NT2/D1 (cell line): Measurements from ENCODE around the gene ZFP36L1.
"Not testable (repeated sequence)": the region's sequence is repeated elsewhere in the genome, so short reads cannot be mapped to it uniquely, and the experiment has no call there.

ENCODE experiments used
- DNase-seq: peaks from one replicate; pipeline ENCODE4 v3.0.0-alpha.2; 2011; ENCODE audit warnings: low read depth, low spot score
- H3K27me3 ChIP-seq: 2 replicates; pipeline ENCODE4 v1.6.0; 2011; ENCODE audit warnings: mild to moderate bottlenecking; ENCODE audit not compliant: insufficient read length, insufficient read depth
- H3K36me3 ChIP-seq: 2 replicates; pipeline ENCODE4 v1.6.1; 2011; ENCODE audit warnings: mild to moderate bottlenecking, low read length, mixed read lengths; ENCODE audit not compliant: insufficient read depth, insufficient read length
- H3K4me1 ChIP-seq: 2 replicates; pipeline ENCODE4 v1.5.1; 2011; ENCODE audit not compliant: insufficient read depth, insufficient read length
- H3K4me3 ChIP-seq: 2 replicates; pipeline ENCODE4 v1.5.1; 2011; ENCODE audit warnings: low read depth; ENCODE audit not compliant: insufficient read length
- H3K9ac ChIP-seq: 2 replicates; pipeline ENCODE4 v1.6.0; 2011; ENCODE audit warnings: low read depth; ENCODE audit not compliant: insufficient read length
- H3K9me3 ChIP-seq: 2 replicates; pipeline ENCODE4 v1.5.1; 2011; ENCODE audit warnings: mild to moderate bottlenecking, low read length; ENCODE audit not compliant: insufficient read depth
- SUZ12 ChIP-seq: IDR thresholded peaks from 2 replicates; pipeline ENCODE4 v1.6.1; 2011; ENCODE audit not compliant: insufficient read length, insufficient read depth; ENCODE audit errors: extremely low read depth
- YY1 ChIP-seq: IDR thresholded peaks from 2 replicates; pipeline ENCODE4 v1.6.1; 2011; ENCODE audit not compliant: insufficient read length, insufficient read depth
- ZNF274 ChIP-seq: IDR thresholded peaks from 2 replicates; pipeline ENCODE4 v1.6.1; 2011; ENCODE audit warnings: mild to moderate bottlenecking, low read depth, low read length

Gene ZFP36L1

DNA sequence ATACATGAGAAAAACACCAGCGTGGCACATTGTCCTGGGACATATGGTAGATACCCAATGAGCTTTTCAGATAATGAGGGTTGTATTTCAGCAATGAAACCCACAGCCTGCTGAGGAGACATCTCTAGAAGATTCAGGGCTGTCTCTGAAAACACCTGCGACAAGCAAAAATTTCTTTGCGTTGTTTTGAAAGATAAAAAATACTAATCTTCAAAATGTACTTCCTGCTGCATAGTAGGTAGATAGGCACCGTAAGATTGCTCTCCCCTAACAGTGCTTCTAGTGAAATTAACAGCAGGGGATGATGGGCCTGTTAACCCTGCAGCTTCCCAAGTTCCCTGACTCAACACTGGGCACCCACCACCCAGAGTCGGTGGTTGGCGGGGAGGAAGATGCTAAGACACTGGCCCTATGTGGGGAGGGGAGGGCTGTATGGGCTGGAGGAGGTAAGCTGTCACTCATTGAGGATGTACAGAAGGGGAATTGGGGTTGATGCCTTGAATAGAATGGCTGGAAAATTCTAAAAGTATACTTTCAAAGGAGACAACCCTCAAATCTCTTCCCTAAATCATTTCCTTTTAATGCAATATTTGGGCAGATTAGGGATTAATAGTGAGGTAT lies 20.0 kb downstream of the ZFP36L1 start:
- TF ChIP-seq ZNF274 (no peak), SUZ12 (no peak), YY1 (no peak)
- H3K9ac ChIP-seq: no peak overlapping the region
- H3K9me3 ChIP-seq: peaks cover 13% of the 10 kb centered on the region; the same call in 1 of the 2 replicates
- H3K36me3 ChIP-seq: no peaks in the 10 kb centered on the region
- no peak overlapping the region for H3K4me3 ChIP-seq
- no peaks in the 10 kb centered on the region for H3K27me3 ChIP-seq
- DNase-seq: no peak
- H3K4me1 ChIP-seq: no peaks in the 10 kb centered on the region

DNA sequence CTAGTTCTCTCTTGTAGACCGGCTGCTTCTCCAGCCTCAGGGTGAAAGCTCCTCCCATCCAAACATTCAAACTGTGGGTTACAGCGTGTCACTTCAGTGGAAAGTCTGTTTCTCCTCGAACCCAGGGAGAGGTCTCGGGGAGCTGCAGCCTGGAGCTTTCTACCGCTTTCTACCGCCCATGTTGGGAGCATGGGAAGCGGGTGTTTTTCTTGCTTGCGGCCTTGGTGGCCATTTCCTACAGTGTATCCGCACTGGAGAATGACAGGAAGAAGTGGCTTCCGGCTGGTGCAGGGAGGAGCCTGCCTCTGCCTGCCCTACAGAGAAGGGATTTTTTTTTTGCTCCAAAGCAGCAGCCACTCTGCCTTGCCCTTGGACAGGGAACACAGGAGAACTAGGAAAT lies 21.2 kb downstream of the ZFP36L1 start:
- TF ChIP-seq SUZ12 (no peak), ZNF274 (no peak), YY1 (no peak)
- Histone ChIP-seq H3K4me3 (no peak overlapping the region), H3K4me1 (no peaks in the 10 kb centered on the region), H3K27me3 (no peaks in the 10 kb centered on the region), H3K9ac (no peak overlapping the region), H3K36me3 (no peaks in the 10 kb centered on the region), H3K9me3 (peaks cover 13% of the 10 kb centered on the region; the same call in 1 of the 2 replicates)
- no peak for DNase-seq

DNA sequence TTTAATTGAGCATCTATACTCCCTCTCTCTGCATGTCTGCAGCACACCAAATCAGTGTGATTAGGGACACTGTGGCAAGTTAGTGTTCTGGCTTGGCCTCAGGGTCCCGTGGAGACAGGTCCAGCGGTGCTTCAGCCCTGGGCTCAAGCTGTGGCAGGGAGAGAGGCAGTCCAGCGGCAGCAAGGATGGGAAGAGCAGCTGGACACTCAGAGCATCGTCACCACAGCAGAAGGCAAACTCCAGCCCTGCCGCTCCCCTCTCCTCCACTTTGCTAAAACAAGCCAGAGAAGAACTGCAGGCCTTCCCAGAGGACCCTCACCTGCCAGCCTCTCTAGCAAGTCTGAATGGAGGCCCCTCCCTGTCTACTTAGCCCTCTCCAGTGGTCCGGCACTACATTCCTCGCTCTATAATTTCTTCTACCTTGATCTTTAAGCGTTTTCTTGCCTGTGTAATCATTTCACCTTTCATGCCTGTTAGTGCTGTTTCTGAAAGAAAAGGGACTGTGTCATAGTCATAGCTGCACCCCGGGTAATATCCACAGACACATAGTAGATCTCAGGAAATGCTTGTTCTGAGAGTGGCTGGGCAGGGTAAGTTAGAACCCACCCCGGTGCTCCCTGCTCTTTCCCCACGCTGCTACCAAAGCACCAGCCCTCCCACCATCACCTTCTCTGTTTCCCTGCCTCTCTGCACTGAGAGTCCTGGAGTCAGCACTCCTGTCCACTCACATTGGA lies 22.1 kb downstream of the ZFP36L1 start:
- H3K4me3 ChIP-seq: no peak overlapping the region
- H3K9me3 ChIP-seq: peaks cover 12% of the 10 kb centered on the region; the same call in 1 of the 2 replicates
- TF ChIP-seq SUZ12: no peak
- no peak for TF ChIP-seq ZNF274
- no peak for TF ChIP-seq YY1
- H3K4me1 ChIP-seq: no peaks in the 10 kb centered on the region
- H3K36me3 ChIP-seq: no peaks in the 10 kb centered on the region
- H3K9ac ChIP-seq: no peak overlapping the region
- no peak for DNase-seq
- H3K27me3 ChIP-seq: no peaks in the 10 kb centered on the region

DNA sequence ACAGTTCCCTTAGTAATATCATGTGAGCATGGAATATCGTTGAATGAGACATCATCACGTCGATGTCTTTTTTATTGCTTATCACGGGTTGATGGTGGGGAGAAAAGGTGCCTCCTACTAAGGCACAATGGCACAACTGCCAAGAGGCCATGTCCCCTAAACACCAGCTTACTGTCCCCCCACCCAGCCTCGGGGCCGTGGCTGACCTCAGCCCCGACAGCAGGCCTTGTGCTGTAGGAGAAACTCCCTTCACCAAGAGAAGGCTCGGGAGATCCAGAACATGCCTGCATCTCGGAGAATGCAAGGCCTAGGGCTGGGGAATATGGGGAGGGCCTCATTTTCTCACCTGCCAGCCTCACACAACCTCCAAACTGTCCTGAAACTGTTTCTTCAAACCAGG lies 22.8 kb downstream of the ZFP36L1 start:
- Histone ChIP-seq H3K4me1 (no peaks in the 10 kb centered on the region), H3K9ac (no peak overlapping the region), H3K27me3 (no peaks in the 10 kb centered on the region), H3K4me3 (no peak overlapping the region), H3K36me3 (no peaks in the 10 kb centered on the region), H3K9me3 (peaks cover 5% of the 10 kb centered on the region; the same call in 1 of the 2 replicates)
- DNase-seq: no peak
- no peak for TF ChIP-seq YY1
- TF ChIP-seq ZNF274: no peak
- no peak for TF ChIP-seq SUZ12

DNA sequence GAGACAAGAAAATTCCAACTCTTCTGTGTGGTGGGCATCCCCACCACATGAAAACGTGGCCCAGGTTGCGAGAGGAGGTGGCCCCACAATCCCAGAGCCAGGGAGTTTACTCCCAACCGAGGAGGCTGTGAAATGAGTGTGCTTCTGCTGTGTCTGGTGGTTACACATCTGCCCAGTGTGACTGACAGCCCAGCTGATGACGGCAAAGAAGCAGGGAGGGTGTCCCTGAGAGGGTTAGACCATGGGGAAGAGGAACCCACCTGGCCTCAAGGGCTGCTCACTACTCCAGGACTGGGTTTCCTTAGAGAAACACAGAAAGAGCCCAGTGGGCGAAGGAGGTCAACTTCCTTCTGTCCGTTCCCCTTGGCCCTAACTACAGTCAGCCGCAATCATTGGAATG lies 24.6 kb downstream of the ZFP36L1 start:
- no peaks in the 10 kb centered on the region for H3K9me3 ChIP-seq
- peaks cover 2% of the 10 kb centered on the region for H3K4me1 ChIP-seq
- no peak overlapping the region for H3K9ac ChIP-seq
- no peak overlapping the region for H3K4me3 ChIP-seq
- no peak for TF ChIP-seq SUZ12
- no peaks in the 10 kb centered on the region for H3K36me3 ChIP-seq
- no peaks in the 10 kb centered on the region for H3K27me3 ChIP-seq
- no peak for DNase-seq

DNA sequence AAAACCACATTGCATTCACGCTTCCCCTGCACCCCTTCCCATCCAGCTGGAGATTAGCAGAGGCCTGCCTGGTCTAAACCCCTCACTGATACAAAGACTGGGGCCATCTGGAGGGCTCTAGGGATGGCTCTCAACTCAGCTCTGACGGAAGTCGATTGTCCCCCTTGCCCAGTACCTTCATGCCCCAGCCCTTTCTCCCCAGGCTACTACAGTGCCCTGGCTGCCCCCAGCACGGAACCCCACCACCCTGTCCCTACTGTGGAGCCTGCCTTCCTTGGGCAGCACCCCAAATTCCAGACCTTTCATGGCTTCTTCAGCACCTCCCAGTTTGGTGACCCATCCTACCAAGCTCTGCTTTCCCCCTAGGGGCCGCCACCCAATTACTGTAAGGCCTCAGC lies 25.6 kb downstream of the ZFP36L1 start:
- TF ChIP-seq SUZ12 (no peak), YY1 (no peak), ZNF274 (no peak)
- H3K4me1 ChIP-seq: peaks cover 5% of the 10 kb centered on the region
- H3K9ac ChIP-seq: no peak overlapping the region
- no peak for DNase-seq
- H3K4me3 ChIP-seq: no peak overlapping the region
- no peaks in the 10 kb centered on the region for H3K36me3 ChIP-seq
- H3K27me3 ChIP-seq: no peaks in the 10 kb centered on the region
- no peaks in the 10 kb centered on the region for H3K9me3 ChIP-seq

DNA sequence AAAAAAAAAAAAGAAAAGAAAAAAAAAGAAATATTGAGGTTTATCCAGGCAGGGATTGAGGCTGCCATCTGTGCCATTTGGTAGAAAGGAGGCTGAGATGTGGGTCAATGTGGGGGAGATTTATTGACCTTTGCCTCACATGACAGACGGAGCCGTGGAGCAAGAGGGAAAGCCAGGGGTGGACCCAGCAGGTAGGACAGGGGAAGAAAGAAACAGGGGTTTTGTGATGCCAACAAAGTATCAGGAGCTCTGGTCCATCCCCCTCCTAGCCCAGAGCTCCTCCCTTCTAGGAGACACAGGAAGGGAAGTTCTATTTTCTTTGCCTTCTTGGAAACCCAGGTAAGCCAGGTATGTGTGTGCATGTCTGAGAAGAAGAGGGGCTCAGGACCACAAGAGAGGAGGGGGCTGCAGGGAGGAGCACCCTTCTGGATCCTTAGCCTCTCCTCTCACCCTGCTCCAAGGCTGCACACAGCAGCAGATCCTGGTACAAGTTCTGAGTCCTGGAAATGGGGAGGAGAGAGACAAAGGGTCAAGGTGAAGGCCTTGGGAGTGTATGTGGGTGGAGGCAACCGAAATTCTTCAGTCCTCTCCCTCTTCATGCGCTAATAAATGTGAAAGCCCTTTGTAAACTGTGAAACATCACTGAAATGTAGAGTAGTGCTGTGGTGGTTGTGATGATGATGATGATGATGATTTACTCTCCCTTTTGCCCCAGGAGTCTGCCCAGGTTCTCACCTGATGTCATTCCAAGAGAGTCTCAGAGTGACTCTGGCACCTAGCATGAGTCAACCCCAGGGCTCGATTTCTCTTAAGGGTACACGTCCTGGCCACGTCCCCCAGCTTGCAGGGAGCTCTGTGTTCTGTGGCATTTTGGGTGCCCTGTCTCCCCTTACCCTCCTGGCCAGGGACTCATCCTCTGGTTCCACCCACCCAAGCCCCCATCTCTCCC lies 26.3 kb downstream of the ZFP36L1 start:
- Histone ChIP-seq H3K4me3 (no peak overlapping the region), H3K9ac (no peak overlapping the region), H3K9me3 (no peaks in the 10 kb centered on the region), H3K36me3 (no peaks in the 10 kb centered on the region), H3K27me3 (no peaks in the 10 kb centered on the region), H3K4me1 (peaks cover 6% of the 10 kb centered on the region)
- no peak for TF ChIP-seq YY1
- no peak for TF ChIP-seq ZNF274
- TF ChIP-seq SUZ12: no peak
- no peak for DNase-seq

DNA sequence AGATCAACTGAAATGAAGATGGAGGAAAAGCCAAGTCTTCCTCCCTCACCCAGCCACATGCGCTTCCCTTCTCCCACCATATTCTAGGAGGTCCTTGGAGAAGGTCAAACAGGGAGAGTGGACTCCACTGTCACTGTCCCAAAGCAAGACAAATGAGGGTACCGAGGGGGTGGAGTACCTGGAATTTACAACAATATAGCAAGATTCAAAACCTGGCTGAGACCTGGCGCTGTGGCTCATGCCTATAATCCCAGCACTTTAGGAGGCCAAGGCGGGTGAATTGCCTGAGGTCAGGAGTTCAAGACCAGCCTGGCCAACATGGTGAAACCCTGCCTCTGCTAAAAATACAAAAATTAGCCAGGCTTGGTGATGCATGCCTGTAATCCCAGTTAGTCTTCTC lies 29.0 kb downstream of the ZFP36L1 start:
- H3K4me3 ChIP-seq, H3K9me3 ChIP-seq, H3K36me3 ChIP-seq, H3K27me3 ChIP-seq, H3K9ac ChIP-seq, H3K4me1 ChIP-seq, DNase-seq: not testable (repeated sequence)
